H1 (cell line): ENCODE data around the gene CRTAC1. TPM values are rescaled to one million over a fixed set of nuclear protein-coding genes. Genes with fewer than 3 reads are reported as not detected.

Source experiments
- ATF2 ChIP-seq: IDR thresholded peaks from 2 replicates; pipeline ENCODE4 v1.6.1; 2012; ENCODE audit warnings: low read length, inconsistent platforms
- BACH1 ChIP-seq: IDR thresholded peaks from 2 replicates; pipeline ENCODE4 v1.6.1; 2012; ENCODE audit warnings: low read length, improper control_type of control experiment
- CEBPB ChIP-seq: IDR thresholded peaks from 2 replicates; pipeline ENCODE4 v1.6.1; 2012; ENCODE audit warnings: low read depth, low read length
- E2F6 ChIP-seq: IDR thresholded peaks from 2 replicates; pipeline ENCODE4 v1.6.1; 2012; ENCODE audit warnings: inconsistent platforms
- GABPA ChIP-seq: IDR thresholded peaks from 2 replicates; pipeline ENCODE4 v1.6.1; 2011; ENCODE audit warnings: mild to moderate bottlenecking, low read length, moderate library complexity, borderline replicate concordance; ENCODE audit not compliant: insufficient read depth
- RAD21 ChIP-seq, 2 experiments: IDR thresholded peaks in 1 of 2; conservative IDR thresholded peaks in 1 of 2; 2 replicates each; pipeline ENCODE4 v1.6.1; 2011; ENCODE audit warnings: low read depth in 2 of 2, low read length in 2 of 2, improper control_type of control experiment in 1 of 2, inconsistent platforms in 1 of 2, mild to moderate bottlenecking in 1 of 2, moderate library complexity in 1 of 2
- polyA plus RNA-seq, 7 experiments: library from polyadenylated mRNA; depleted of rRNA in 3 of 7; stranded (reverse) in 5 of 7; unstranded in 2 of 7; fragments of >200 nt in 5 of 7; fragments of 200-250 nt in 2 of 7; gene quantifications; 1 replicate in 5 of 7; 2 replicates in 1 of 7; 4 replicates in 1 of 7; pipeline versions ENCODE4 v1.2.1 to v1.2.3, GENCODE V29; 2011 to 2013; ENCODE audit warnings: missing spikeins in 2 of 7, mixed read lengths in 2 of 7
- total RNA-seq: library from RNA; stranded (reverse); fragmentation: NEBNext Ultra II Directional; extraction: Animal tissue kit (Norgen Biotek cat#: 25700); gene quantifications from 2 replicates; pipeline ENCODE4 v1.2.1, GENCODE V29; 2021

CRTAC1 gene
- total and polyA plus RNA-seq, 2 of the 8 experiments (the other 6 are each of a cell fraction or from before 2014, with no cell fraction given): 0.91 to 1.2 TPM

GRCh38 chr10:98013776-98014175 is 16.6 kb downstream of the CRTAC1 start (continued):
- no peak for TF ChIP-seq ATF2
- no peak for TF ChIP-seq RAD21 (IDR thresholded peaks at IDR 0.05 in 1 of 2, conservative IDR thresholded peaks at IDR 0.05 in 1 of 2; ENCODE audit: low read depth in 2 of 2, low read length in 2 of 2)
- TF ChIP-seq CEBPB: no peak
- TF ChIP-seq BACH1: no peak
- no peak for TF ChIP-seq E2F6
- TF ChIP-seq GABPA: no peak
